ENCODE results near the gene AEBP2.

AEBP2 gene

DNA sequence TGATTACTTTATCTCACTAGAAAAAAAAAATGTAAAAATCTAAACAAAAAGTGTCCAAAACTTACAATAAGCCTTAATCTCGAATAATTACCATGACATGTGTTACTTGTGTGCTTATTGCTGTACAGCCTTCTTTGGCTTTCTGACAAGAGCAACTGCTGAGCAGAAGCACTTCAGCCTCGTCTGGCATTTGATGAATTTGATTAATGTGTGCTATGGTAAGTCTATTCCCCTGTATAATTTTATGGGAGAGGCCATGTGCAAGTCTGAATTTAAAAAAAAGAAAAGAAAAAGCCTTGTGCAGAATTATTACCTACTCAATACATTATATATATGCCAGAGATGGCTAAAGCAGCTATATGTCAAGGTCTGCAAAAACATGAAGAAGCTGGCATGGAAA is 113.9 kb downstream of the AEBP2 start:
- no peak overlapping the region for H3K27ac ChIP-seq
- no peak overlapping the region for H3K4me3 ChIP-seq
- no peak overlapping the region for H3K4me2 ChIP-seq
- no peak overlapping the region for H3K9ac ChIP-seq
- H4K20me1 ChIP-seq = no peaks in the 10 kb centered on the region
- H3K36me3 ChIP-seq = peaks cover 0 to 30% (median 0%) of the 10 kb centered on the region in 11 experiments; a peak in 4 of 22 replicates
- peaks cover 0 to 6% (median 0%) of the 10 kb centered on the region in 10 experiments; a peak in 5 of 20 replicates for H3K4me1 ChIP-seq
- H3K27me3 ChIP-seq = no peaks in the 10 kb centered on the region
- no peaks in the 10 kb centered on the region for H3K9me3 ChIP-seq (replicated peaks in 1 of 11)
- TF ChIP-seq Cebpa-rat (IDR thresholded peaks at IDR 0.05) = no peak

DNA sequence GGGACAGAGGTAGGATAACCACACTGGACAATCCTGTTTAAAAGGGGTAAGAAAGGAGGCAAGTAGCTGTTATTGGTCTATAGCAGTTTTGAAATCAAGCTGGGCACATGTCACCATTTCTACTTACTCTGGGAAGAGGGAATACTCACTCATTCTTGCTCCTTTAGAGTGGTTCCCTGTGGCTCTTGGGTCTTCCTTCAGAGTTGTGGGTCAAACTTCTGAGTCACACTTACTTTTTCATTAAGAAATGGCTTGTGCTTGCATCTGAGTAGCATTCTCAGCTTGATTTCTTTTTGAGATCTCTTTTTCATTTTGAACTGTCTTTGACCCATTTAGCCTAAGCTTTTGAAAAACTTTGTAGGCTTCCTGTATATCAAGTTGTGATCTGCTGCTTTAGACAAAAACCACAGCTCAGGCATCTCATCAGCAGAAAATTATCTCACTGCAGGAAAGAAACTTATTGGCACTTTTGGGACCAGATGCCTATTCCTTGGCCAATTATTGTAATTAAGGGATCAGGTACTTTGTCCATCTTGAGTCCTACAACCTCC is 122.2 kb downstream of the AEBP2 start:
- no peak overlapping the region for H3K9ac ChIP-seq
- H3K4me1 ChIP-seq = no peaks in the 10 kb centered on the region
- no peaks in the 10 kb centered on the region for H3K9me3 ChIP-seq (replicated peaks in 1 of 11)
- no peak overlapping the region for H3K4me2 ChIP-seq
- H3K27ac ChIP-seq = no peak overlapping the region
- H4K20me1 ChIP-seq = no peaks in the 10 kb centered on the region
- no peaks in the 10 kb centered on the region for H3K27me3 ChIP-seq
- no peak for TF ChIP-seq Cebpa-rat (IDR thresholded peaks at IDR 0.05)
- peaks cover 0 to 25% (median 0%) of the 10 kb centered on the region in 11 experiments; a peak in 4 of 22 replicates for H3K36me3 ChIP-seq
- H3K4me3 ChIP-seq = no peak overlapping the region
